Tibial nerve (tissue), 4 donors: ENCODE results near the gene KRT5.

ENCODE experiments used
- EP300 ChIP-seq, 2 donors: sonication (generic); formaldehyde crosslinking; IDR thresholded peaks; one replicate each; pipeline ENCODE4 v1.6.1; 2017; ENCODE audit warnings: antibody characterized with exemption in 2 of 2, mild to moderate bottlenecking in 1 of 2
- POLR2A ChIP-seq, 2 donors: fragments of 450-650 bp; IDR thresholded peaks; one replicate each; pipeline ENCODE4 v1.6.1; 2017; ENCODE audit warnings: antibody characterized with exemption in 2 of 2, mild to moderate bottlenecking in 2 of 2, moderate library complexity in 2 of 2
- TF ChIP-seq, protein P1 (sequence below), 5 experiments: fragments of 200-600 bp in 3 of 5; fragments of 450-650 bp in 2 of 5; sonication (generic) in 3 of 5; IDR thresholded peaks; one replicate each; pipeline ENCODE4 v1.5.1; 2016 to 2019; ENCODE audit warnings: antibody characterized with exemption in 5 of 5, mild to moderate bottlenecking in 3 of 5, moderate library complexity in 2 of 5

DNA sequence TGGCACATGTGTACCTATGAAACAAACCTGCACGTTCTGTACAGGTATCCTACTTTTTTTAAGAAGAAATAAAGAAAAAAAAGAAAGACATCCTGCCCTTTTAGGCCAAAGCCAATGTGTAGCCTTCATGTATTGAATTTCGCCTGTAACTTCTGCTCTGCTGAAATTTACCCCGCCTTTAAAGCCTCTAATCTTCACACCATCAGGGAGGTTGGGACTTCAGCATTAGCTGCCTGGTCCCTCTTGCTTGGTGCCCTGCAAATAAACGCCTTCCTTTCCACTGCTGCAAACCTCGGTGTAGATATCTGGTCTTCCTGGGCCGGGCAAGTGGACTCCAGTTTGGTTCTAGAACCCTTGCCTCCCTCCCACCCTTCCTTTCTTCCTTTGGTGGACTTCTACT is 35.4 kb upstream of the KRT5 start:
- TF ChIP-seq, protein P1, sequence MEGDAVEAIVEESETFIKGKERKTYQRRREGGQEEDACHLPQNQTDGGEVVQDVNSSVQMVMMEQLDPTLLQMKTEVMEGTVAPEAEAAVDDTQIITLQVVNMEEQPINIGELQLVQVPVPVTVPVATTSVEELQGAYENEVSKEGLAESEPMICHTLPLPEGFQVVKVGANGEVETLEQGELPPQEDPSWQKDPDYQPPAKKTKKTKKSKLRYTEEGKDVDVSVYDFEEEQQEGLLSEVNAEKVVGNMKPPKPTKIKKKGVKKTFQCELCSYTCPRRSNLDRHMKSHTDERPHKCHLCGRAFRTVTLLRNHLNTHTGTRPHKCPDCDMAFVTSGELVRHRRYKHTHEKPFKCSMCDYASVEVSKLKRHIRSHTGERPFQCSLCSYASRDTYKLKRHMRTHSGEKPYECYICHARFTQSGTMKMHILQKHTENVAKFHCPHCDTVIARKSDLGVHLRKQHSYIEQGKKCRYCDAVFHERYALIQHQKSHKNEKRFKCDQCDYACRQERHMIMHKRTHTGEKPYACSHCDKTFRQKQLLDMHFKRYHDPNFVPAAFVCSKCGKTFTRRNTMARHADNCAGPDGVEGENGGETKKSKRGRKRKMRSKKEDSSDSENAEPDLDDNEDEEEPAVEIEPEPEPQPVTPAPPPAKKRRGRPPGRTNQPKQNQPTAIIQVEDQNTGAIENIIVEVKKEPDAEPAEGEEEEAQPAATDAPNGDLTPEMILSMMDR (IDR thresholded peaks at IDR 0.05): no peak
- TF ChIP-seq POLR2A (IDR thresholded peaks at IDR 0.05) (no peak), EP300 (IDR thresholded peaks at IDR 0.05) (no peak)
